ENCODE data around the gene GALE.

GALE gene

DNA sequence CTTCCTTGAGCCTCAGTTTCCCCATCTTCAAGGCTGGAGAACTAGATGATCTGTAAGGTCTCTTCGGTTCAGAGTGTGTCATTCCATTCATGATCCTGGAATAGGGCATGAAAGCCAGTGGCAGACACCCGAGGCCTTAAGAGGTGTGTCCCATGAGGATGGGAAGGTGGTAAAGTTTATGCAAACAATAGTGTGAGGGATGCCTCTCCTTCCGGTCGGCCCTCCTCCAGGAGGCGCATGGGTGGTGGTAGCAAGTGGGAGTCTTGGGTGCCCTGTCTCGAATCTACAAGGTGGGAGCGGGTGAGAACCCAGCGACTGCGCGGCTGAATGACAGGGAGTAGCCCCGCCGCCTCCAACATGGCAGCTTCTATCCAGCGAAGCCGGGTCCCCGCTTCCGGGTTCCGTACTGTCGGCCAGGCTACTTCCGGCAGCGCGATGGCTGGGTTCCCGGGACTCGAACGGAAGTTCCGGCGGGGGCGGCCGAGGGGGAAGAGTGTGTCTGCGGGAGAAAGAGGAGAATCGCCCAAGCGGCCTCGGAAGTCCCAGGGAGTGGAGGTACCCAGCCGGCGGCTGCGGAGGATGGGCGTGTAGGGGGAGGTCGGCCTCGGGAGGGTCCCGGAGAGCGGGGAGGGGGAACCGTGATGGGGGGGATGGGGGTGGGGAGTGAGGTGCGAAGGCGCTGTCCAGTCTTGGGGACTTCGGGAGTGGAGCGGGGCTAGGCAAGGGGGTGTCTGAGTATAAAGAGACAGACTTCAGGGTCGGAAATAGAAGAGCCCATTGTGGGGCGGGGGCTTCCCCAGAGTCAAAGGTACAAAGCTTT, 9.6 kb downstream of the GALE start, which contains the start of gene LYPLA2:
Gene LYPLA2 (plus strand): TSS at position 450 of the 820 bp plus-strand sequence. CDS start 1,538 bp downstream, outside the sequence.
- peak within 1 kb of the TSS; percentile 64 for H3K27ac ChIP-seq (replicated peaks)
- TF ChIP-seq SPI1 (IDR thresholded peaks at IDR 0.05; ENCODE audit: borderline replicate concordance, low read depth) (peak; percentile 43; the same call in 1 of the 2 replicates), POLR2AphosphoS5 (IDR thresholded peaks at IDR 0.05; ENCODE audit: low read depth) (peak; percentile 75), GABPA (IDR thresholded peaks at IDR 0.05; ENCODE audit: low read depth) (peak; percentile 95)
- TF ChIP-seq, protein P1, sequence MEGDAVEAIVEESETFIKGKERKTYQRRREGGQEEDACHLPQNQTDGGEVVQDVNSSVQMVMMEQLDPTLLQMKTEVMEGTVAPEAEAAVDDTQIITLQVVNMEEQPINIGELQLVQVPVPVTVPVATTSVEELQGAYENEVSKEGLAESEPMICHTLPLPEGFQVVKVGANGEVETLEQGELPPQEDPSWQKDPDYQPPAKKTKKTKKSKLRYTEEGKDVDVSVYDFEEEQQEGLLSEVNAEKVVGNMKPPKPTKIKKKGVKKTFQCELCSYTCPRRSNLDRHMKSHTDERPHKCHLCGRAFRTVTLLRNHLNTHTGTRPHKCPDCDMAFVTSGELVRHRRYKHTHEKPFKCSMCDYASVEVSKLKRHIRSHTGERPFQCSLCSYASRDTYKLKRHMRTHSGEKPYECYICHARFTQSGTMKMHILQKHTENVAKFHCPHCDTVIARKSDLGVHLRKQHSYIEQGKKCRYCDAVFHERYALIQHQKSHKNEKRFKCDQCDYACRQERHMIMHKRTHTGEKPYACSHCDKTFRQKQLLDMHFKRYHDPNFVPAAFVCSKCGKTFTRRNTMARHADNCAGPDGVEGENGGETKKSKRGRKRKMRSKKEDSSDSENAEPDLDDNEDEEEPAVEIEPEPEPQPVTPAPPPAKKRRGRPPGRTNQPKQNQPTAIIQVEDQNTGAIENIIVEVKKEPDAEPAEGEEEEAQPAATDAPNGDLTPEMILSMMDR (IDR thresholded peaks at IDR 0.05; ENCODE audit: insufficient read depth, low read length), result no peak
- TF ChIP-seq, protein P2, sequence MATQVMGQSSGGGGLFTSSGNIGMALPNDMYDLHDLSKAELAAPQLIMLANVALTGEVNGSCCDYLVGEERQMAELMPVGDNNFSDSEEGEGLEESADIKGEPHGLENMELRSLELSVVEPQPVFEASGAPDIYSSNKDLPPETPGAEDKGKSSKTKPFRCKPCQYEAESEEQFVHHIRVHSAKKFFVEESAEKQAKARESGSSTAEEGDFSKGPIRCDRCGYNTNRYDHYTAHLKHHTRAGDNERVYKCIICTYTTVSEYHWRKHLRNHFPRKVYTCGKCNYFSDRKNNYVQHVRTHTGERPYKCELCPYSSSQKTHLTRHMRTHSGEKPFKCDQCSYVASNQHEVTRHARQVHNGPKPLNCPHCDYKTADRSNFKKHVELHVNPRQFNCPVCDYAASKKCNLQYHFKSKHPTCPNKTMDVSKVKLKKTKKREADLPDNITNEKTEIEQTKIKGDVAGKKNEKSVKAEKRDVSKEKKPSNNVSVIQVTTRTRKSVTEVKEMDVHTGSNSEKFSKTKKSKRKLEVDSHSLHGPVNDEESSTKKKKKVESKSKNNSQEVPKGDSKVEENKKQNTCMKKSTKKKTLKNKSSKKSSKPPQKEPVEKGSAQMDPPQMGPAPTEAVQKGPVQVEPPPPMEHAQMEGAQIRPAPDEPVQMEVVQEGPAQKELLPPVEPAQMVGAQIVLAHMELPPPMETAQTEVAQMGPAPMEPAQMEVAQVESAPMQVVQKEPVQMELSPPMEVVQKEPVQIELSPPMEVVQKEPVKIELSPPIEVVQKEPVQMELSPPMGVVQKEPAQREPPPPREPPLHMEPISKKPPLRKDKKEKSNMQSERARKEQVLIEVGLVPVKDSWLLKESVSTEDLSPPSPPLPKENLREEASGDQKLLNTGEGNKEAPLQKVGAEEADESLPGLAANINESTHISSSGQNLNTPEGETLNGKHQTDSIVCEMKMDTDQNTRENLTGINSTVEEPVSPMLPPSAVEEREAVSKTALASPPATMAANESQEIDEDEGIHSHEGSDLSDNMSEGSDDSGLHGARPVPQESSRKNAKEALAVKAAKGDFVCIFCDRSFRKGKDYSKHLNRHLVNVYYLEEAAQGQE (IDR thresholded peaks at IDR 0.05; ENCODE audit: insufficient replicate concordance, low read depth), result peak; percentile 41
- H3K27me3 ChIP-seq (ENCODE audit: insufficient read depth, poor library complexity, severe bottlenecking), result no peaks in the 10 kb centered on the region
- peak within 1 kb of the TSS; percentile 76 for H3K4me3 ChIP-seq (replicated peaks; ENCODE audit: insufficient read depth, low read length)
- DNase-seq (ENCODE audit: low read depth in 1 of 2, low spot score in 1 of 2), result peak; percentile 86 to 94

GRCh38 chr1:23788695-23789094, 11.9 kb downstream of the GALE start:
- DNase-seq (ENCODE audit: low read depth in 1 of 2, low spot score in 1 of 2), result no peak
- H3K4me3 ChIP-seq (replicated peaks; ENCODE audit: insufficient read depth, low read length), result no peak overlapping the region
- no peak overlapping the region for H3K27ac ChIP-seq (replicated peaks)
- no peaks in the 10 kb centered on the region for H3K27me3 ChIP-seq (ENCODE audit: insufficient read depth, poor library complexity, severe bottlenecking)
- TF ChIP-seq POLR2AphosphoS5 (IDR thresholded peaks at IDR 0.05; ENCODE audit: low read depth), result no peak
- TF ChIP-seq, protein P1 (IDR thresholded peaks at IDR 0.05; ENCODE audit: insufficient read depth, low read length), result no peak
- TF ChIP-seq GABPA (IDR thresholded peaks at IDR 0.05; ENCODE audit: low read depth), result no peak
- TF ChIP-seq SPI1 (IDR thresholded peaks at IDR 0.05; ENCODE audit: borderline replicate concordance, low read depth), result no peak
- TF ChIP-seq, protein P2 (IDR thresholded peaks at IDR 0.05; ENCODE audit: insufficient replicate concordance, low read depth), result no peak

- no peak for DNase-seq (ENCODE audit: low read depth in 1 of 2, low spot score in 1 of 2)
- TF ChIP-seq GABPA (IDR thresholded peaks at IDR 0.05; ENCODE audit: low read depth), result no peak
- TF ChIP-seq, protein P1 (IDR thresholded peaks at IDR 0.05; ENCODE audit: insufficient read depth, low read length), result no peak
- no peak for TF ChIP-seq POLR2AphosphoS5 (IDR thresholded peaks at IDR 0.05; ENCODE audit: low read depth)
- TF ChIP-seq SPI1 (IDR thresholded peaks at IDR 0.05; ENCODE audit: borderline replicate concordance, low read depth), result no peak
- TF ChIP-seq, protein P2 (IDR thresholded peaks at IDR 0.05; ENCODE audit: insufficient replicate concordance, low read depth), result no peak
- Histone ChIP-seq H3K4me3 (replicated peaks; ENCODE audit: insufficient read depth, low read length) (no peak overlapping the region), H3K27me3 (ENCODE audit: insufficient read depth, poor library complexity, severe bottlenecking) (no peaks in the 10 kb centered on the region), H3K27ac (replicated peaks) (no peak overlapping the region)
These were observed 12.9 kb downstream of the GALE start for GRCh38 chr1:23787701-23788100.

All from HL-60 (cell line).